IPS-18c (cell line): ENCODE results near the gene ANO9.

Experiments used
- H3K4me3 ChIP-seq: 2 replicates; pipeline ENCODE4 v1.7.0; 2013; ENCODE audit warnings: low read depth, mild to moderate bottlenecking, low read length, moderate library complexity; ENCODE audit not compliant: insufficient read depth
- H3K9me3 ChIP-seq: one replicate; pipeline ENCODE4 v1.6.1; 2013; ENCODE audit warnings: mild to moderate bottlenecking, low read length, moderate library complexity; ENCODE audit not compliant: control insufficient read depth, insufficient read depth

The ANO9 gene

DNA sequence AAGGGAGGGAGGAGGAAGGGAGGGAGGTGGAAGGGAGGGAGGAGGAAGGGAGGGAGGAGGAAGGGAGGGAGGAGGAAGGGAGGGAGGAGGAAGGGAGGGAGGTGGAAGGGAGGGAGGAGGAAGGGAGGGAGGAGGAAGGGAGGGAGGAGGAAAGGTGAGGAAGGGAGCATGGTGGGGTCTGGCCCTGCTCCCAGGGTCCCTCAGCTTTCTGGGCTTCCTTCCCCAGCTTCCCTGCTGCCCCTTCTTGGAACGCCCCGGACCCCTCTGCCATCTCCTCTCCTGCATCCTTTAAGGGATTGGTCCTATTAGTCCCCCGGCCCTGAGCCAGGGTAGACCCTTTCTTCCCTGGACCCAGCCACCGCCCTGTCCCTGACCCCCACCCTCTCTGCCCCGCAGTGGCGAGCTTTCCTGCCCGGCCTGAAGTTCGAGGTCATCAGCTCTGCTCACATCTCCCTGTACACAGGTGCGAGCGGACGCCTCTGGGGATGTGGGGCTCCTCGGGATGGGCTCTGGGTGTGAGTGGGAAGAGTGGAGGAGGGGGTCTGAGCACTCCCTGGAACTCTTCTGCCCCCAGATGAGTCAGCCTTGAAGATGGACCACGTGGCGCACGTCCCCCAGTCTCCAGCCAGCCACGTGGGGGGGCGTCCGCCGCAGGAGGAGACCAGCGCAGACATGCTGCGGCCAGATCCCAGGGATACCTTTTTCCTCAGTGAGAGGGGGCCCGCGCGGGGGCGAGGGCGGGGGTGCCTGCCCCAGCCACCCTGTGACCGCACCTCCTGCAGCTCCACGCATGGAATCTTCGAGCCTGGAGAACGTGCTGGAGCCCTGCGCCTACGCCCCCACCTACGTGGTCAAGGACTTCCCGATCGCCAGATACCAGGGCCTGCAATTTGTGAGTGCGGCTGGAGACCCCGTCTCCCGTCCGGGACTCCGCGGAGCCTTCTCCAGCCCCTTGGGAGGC, 66.5 kb downstream of the ANO9 start:
- H3K4me3 ChIP-seq, result no peak overlapping the region
- H3K9me3 ChIP-seq, result no peaks in the 10 kb centered on the region

DNA sequence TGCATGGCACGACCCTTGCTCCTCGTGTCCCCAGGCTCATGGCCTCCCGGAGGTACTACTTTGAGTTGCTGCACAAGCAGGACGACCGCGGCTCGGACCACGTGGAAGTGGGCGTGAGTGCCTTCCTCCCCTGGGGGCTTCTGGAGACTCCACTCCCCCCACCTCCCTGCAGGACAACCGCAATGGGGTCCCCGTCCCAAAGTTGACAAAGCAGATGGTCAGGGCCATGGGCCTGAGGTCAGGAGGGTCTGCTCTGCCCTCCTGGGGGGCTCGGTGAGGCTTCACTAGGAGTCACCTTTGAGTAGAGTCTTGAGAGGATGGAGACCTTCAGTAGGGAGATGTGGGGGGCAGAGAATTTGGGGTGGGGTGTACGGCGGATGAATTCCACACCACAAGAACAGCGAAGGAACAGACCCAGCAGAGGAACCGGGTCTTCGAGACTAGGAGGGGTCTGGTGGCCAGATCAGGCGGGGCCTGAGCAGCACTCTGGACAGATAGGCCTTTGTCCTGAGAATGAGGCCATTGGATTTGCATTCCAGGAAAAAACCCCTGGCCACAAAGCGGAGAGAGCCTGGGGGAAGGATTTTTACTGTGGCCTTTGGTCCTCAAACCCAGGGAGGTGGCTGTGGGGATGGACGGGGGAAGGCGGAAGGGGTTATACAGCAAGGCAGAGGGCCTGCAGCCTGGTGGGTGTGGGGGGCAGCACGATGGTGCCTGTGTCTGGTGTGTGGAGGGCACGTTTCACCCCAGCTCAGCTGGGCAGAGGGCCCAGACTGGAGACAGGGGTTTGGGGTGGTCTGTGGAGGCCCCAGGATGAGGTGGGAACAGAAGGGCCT, 67.9 kb downstream of the ANO9 start:
- no peaks in the 10 kb centered on the region for H3K9me3 ChIP-seq
- H3K4me3 ChIP-seq, result no peak overlapping the region

DNA sequence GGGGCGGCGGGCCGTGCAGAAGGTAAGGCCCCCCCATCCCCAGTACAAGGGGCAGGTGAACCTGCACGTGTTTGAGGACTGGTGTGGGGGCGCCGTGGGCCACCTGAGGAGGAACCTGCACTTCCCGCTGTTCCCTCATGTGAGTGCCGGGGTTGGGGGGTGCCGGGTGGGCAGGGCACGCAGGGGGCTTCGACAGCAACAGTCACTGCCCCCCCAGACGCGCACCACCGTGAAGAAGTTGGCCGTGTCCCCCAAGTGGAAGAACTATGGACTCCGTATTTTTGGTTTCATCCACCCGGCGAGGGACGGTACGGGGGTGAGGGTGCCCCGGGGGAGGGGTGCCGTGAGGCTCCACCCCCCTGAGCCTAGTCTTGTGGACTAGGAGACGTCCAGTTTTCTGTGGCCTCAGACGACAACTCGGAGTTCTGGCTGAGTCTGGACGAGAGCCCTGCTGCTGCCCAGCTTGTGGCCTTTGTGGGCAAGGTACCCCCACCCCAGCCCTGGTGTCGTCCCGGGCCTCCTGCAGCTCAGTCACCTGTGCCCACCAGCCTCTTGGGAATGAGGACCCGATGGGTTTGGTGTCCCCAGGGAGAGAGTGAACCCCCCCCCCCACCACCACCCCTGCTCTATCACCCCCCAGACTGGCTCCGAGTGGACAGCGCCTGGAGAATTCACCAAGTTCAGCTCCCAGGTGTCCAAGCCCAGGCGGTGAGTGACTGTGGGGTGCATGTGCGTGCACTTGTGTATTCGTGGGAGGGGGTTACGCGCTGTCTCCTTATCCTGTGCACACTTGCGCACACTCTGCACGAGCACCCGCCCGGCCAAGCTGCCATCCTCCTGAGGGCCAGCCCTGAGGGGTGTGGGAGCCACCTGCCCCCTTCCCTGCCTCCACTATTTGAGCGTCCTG, 68.7 kb downstream of the ANO9 start:
- Histone ChIP-seq H3K4me3 (no peak overlapping the region), H3K9me3 (no peaks in the 10 kb centered on the region)

DNA sequence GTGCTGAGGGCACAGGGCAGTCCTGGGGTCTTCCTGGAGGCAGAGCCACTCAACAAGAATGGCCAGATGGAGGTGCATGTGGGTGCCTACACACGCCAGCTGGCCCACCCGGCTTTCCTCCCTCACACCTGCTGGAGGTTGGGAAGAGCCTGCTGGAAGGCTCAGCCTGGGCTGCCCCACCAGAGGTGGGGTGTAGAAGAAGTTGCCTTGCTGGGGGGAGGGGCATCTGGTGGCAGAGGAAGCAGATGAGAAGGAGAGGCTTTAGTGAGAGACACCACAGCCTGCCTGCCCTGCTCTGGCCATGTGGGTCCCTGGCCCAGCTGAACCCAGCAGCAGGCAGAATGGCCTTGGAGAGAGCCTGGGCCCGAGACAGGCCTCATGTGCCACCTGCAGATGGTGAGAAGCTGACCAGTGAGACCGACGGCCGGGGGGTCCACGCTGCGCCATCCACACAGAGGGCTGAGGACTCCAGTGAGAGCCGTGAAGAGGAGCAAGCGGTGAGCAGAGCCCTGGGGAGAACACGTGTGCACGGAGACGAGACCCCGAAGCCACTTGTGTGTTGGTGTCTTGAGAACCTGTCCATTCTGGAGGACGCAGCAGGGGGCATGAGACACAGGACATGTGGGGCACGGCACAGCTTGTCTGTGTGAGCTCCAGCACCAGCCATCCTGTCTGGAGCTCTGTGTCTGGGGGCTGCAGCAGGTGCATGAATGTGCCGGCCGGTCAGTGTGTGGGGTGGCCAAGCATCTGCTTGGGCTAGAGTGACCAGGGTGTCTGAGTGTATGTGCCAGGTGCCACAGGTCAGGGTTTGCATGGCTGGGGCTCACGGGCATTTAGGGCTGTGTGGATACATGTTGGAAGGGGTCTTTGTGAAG, 69.9 kb downstream of the ANO9 start:
- H3K9me3 ChIP-seq, result no peaks in the 10 kb centered on the region

DNA sequence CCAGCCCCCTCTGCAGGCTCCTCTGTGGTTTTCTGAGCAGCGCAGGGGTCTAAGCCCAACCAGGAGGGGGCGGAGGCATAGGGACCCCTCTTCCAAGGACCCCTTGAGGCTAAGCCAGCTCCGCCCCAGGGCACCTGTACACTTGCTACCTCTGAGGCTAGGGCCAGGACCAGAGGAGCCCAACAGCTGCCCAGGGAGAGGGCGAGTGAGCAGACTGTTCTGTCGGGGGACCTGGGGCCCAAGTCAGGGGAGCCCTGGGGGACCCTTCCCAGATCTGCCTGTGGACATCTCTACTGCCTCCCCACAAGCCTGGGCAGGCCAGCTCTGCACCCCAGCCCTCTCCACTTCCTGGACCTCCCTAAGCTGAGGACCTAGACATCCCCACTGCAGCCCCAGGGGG, 70.8 kb downstream of the ANO9 start:
- no peaks in the 10 kb centered on the region for H3K9me3 ChIP-seq
- H3K4me3 ChIP-seq, result no peak overlapping the region

More for the DNA sequence above, 69.9 kb downstream of the ANO9 start:
- H3K4me3 ChIP-seq, result no peak overlapping the region

DNA sequence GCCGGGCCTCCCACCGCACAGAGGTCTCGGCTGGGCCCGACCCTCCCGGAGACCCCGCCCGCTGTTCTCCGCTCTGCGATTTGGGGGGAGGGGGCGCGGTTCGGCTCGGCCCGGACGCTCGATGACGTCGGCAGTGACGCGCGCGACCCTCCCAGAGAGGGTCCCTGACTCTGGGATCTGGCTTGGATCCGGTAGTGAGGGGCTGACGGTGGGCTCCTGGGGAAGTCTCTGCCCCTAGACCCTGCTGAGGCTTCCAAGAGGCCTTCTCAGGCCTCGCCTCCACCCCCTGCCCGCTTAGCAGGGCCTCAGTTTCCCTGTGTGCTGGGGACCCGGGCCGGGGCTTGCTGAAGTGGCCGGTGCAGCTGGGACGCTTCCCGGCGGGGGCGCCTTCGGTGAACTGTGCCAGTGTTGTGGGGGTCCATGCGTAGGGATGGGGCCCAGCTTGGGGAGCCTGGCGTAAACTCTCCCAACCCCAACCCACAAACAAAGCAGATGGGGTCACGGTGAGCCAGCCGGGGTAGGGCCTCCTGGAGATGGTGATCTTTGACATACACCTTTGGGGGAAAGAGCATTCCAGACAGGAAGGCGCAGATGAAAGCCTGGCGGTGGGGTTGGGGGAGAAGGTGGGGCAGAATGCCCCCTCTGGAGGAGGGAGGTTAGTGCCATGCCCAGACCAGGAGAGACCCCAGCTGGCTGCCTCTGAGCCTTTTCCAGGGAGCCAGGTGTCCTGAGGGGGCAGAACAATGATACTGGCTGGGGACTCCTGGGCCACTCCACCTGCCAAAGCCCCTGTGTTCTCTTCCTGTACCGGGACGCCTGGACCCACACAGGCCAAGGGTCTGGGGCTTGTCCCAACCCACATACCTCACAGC, 71.5 kb downstream of the ANO9 start:
- Histone ChIP-seq H3K4me3 (peak overlapping the region; percentile 57), H3K9me3 (no peaks in the 10 kb centered on the region)

DNA sequence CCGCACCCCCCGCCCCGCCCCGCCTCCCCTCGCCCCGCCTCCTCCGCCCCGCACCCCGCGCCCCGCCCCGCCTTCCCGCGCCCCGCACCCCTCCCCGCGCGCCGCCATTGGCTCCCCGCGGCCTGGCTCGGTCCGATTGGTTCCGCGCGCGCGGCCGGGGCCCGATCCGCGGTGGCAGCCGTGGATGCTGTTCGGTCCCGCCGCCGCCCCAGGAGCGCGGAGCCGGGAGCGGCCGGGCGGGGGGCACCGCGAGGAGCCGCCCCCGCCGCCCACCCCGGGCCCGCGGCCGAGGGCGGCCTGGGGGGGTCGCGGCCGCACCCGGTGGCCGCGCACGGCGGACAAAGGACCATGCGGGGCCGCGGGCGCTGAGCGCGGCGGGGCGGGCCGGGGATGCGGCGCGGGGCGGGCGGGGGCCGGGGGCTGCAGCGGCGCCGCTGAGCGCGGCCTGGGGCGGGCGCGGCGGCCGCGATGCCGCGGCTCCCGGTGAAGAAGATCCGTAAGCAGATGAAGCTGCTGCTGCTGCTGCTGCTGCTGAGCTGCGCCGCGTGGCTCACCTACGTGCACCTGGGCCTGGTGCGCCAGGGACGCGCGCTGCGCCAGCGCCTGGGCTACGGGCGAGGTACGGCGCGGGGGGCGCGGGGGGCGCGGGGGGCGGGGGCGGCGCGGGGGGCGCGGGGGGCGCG, 72.3 kb downstream of the ANO9 start, which contains the start of gene B4GALNT4:
TSS of gene B4GALNT4 (plus strand) at position 164 of the 683 bp plus-strand sequence. CDS start at position 469, 305 bp downstream.
- Histone ChIP-seq H3K4me3 (peak within 1 kb of the TSS; percentile 57), H3K9me3 (no peaks in the 10 kb centered on the region)

DNA sequence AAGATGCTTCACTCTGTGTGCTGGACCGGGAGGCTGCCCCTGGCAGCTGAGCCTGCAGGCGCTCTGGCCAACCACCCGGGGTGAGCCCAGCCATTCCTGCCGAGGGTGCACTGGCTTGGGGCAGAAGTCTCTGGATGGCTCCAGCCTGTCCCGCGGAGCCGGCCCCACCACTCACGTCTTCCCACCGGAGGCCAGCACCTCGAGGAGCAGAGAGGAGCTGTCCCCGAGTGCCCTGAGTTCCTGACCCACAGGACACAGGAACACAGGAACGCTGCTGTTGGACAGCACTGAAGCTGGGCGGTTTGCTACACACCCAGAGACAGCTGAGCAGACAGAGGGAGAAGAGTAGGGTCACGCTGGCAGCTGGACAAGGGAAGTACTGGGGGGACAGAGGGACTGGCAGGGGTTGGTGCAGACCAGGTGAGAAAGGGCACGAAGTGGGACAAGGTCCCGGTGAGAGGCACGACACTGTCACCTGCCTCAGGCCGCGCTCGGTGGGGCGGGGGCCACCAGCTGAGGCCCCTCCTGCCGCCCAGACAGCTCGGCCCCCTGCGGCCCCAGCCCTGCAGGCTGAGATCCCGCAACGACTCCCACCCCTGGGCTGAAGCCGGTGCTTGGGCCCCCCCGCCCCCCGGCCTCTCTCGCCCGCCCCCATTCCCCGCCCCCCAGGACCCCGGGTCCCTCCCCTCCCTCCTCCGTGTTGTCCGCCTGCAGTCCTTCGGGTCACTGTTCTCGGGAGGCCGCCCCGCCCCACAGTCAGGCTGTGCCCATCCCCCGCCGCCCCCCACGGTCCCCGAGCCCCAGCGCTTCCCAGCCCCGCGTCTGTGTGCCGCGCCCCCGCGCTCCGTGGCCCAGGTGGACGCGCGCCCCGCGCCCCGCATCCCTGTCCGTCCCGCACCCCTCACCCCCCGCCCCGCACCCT, 73.1 kb downstream of the ANO9 start:
- H3K9me3 ChIP-seq, result no peaks in the 10 kb centered on the region
- peak overlapping the region; percentile 41 for H3K4me3 ChIP-seq

DNA sequence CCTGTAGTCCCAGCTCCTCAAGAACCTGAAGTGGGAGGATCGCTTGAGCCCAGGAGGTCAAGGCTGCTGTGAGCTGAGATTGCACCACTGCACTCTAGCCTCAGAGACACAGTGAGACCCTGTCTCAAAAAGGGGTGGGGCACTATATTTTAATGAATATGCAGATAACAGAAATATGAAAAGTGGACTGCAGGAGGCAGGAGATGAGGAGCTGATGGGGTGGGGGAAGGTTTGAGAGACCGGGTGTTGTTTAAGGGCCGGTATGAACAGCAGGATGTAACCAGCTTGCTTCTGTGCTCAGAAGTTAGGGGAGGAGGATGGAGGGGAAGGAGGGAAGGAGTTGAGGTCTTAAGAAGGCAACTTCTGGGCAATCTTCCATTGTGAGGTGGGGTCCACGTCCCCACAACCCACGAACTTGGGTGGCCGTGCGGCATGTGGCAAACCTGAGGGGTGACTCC, 73.8 kb downstream of the ANO9 start:
- Histone ChIP-seq H3K4me3 (no peak overlapping the region; the same call in 1 of the 2 replicates), H3K9me3 (no peaks in the 10 kb centered on the region)
